NB4 (cell line): ENCODE results near the gene FGF10.

Source experiments
- CTCF ChIP-seq: IDR thresholded peaks from one replicate; pipeline ENCODE4 v1.5.1; 2012; ENCODE audit warnings: low read depth, low read length
- POLR2A ChIP-seq: IDR thresholded peaks from 2 replicates; pipeline ENCODE4 v1.6.1; 2011; ENCODE audit warnings: mild to moderate bottlenecking; ENCODE audit not compliant: insufficient read length; ENCODE audit errors: extremely low read depth

GRCh38 chr5:44329716-44330115 is 59.5 kb downstream of the FGF10 start:
- no peak for TF ChIP-seq CTCF
- no peak for TF ChIP-seq POLR2A
